Activated gamma-delta T cell treated with anti-CD3 and anti-CD28 coated beads, Interleukin-2, amount 50 U/mL, for 16 hours (primary cell): ENCODE results near the gene B9D2.

Experiments
- DNase-seq: peaks from one replicate; pipeline ENCODE4 v3.0.0-alpha.2; 2020; ENCODE audit warnings: low read depth

Gene B9D2

GRCh38 chr19:41309180-41310032 lies 54.5 kb downstream of the B9D2 start:
- no peak for DNase-seq

DNA sequence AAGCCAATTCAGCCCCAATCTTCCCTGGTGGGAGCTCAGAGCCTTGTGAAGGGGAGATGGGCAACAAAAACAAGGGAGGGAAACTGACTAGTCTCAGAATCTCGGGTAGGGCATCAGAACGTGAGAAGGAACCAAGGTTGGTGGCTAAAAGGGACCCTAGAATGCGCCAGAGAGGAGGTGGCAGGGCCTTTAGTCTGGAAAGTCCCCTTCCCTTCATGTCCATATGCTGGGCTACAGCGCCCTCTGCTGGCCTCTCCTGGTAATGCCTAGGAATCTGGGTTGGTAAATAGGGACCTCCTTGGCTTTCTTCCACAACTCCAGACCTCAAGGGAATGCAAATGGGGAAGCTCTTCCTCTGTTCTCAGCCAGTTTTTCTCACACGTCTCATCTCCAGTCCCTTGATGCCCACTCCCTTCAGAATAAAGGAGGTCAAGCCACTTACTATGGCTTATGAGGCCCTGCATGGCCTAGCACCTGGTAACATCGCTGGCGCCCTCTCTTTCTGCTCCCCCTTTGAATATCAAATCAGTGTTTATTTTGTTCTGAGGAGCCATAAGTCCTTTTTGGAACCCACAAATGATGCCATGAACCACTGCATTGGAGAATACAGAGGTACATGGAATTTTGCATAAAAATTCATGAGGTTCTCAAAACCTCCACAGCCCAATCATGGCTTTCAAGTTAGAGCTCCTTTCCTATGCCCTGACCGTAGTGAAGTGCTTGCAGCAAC lies 55.3 kb downstream of the B9D2 start:
- peak; percentile 95 for DNase-seq

- DNase-seq, result no peak
Measured at GRCh38 chr19:41307954-41308449, 55.9 kb downstream of the B9D2 start.

DNA sequence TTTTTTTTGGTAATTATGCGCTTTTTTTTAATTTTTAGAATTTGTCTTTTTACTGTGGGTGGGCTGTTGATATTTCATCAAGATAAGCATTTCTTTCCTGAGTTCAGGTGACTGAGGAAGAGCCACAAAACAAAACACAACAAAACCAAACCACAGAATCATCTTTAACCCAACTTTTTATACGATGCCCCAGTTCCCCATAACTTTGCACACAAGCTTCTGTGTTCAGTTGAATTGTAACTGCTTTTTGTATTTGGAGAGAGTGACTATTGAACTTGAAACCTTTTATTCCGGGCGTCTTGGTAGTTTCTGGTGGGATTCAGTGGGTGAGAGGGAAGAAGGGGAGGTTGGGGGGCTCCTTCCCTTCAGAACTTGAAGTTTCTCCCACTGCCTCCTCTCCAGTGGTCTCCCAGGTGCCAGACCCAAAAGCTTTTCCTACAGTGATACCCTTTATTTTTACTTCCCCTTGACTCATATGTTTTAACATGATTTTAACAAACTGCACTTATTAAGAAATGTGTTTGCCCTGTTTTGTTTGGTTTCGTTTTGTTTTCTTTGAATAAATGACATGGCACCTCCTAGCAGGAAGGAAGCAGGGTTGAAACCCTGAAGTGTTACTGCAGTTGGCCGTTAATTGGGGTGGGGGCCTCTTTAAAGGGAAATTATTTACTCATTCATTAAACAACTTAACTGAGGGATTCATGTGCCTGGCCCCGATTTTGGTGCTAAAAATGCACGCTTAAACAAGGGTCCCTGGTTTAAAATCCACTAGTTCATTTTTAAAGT lies 56.7 kb downstream of the B9D2 start:
- no peak for DNase-seq

GRCh38 chr19:41305927-41306793 lies 57.8 kb downstream of the B9D2 start:
- DNase-seq, result no peak

DNA sequence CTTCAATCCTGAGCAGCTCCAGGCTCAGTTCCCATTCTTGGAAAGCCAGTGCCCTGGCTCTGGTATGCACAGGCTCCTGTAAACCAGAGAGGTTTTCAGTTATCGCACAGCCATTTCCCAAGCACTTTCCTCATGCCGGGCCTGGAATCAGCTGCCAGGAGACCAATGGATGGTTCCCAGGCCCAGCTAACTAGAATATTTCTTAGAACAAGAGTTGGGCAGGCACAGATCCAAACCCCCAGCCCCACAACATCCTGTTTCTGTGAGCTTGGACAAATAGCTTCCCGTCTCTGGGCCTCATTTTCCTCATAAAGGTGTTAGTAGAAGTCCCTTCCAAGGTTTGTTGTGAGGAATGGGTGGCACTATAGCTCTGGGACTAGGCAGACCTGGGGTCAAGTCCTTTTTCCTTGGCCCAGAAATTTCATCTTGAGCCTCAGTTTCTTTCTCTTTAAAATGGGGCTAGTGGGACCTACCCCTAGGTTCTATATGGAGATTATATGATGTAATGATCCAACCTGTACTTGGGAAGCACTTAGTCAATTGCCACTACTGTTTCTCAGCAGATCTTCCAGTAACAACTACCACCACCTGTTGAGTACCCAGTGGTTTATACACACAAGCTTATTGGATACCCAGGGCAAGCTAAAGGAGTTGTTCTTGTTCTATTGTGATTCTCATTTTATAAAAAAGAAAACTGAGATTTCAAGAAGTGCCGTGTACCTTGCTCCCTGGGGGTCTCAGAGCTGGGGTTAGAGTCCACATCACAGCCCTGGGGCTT lies 59.1 kb downstream of the B9D2 start:
- DNase-seq, result no peak
